Activated naive CD8-positive, alpha-beta T cell treated with anti-CD3 and anti-CD28 coated beads for 36 hours (primary cell): ENCODE measurements around the gene NFIA. TPM values are rescaled to one million over a fixed set of nuclear protein-coding genes. Genes with fewer than 3 reads are reported as not detected.

Source experiments
- DNase-seq: peaks from one replicate; pipeline ENCODE4 v3.0.0; 2021
- H3K27ac Mint-ChIP-seq: one replicate; pipeline ENCODE4 v1.8.0; 2022; ENCODE audit warnings: mild to moderate bottlenecking, moderate library complexity, mixed read lengths
- H3K27me3 Mint-ChIP-seq: one replicate; pipeline ENCODE4 v1.8.0; 2022; ENCODE audit warnings: mild to moderate bottlenecking, mixed read lengths
- H3K36me3 Mint-ChIP-seq: one replicate; pipeline ENCODE4 v1.8.0; 2021; ENCODE audit warnings: mild to moderate bottlenecking, mixed read lengths
- H3K4me1 Mint-ChIP-seq: one replicate; pipeline ENCODE4 v1.8.0; 2021; ENCODE audit warnings: mixed read lengths
- H3K4me3 Mint-ChIP-seq: one replicate; pipeline ENCODE4 v1.8.0; 2022; ENCODE audit warnings: mild to moderate bottlenecking, moderate library complexity, mixed read lengths
- H3K9me3 Mint-ChIP-seq: one replicate; pipeline ENCODE4 v1.8.0; 2022; ENCODE audit warnings: mixed read lengths
- total RNA-seq, 2 experiments: library from RNA; stranded (reverse); gene quantifications; one replicate each; pipeline ENCODE4 v1.2.3, GENCODE V29; 2021

NFIA gene
- total RNA-seq, 2 experiments from 2014 or later = 1.3 to 1.7 TPM

- H3K4me3 Mint-ChIP-seq = no peak overlapping the region
- H3K9me3 Mint-ChIP-seq = no peaks in the 10 kb centered on the region
- H3K27ac Mint-ChIP-seq = no peak overlapping the region
- no peaks in the 10 kb centered on the region for H3K36me3 Mint-ChIP-seq
- no peak for DNase-seq
- no peaks in the 10 kb centered on the region for H3K27me3 Mint-ChIP-seq
- H3K4me1 Mint-ChIP-seq = no peaks in the 10 kb centered on the region
Measured at GRCh38 chr1:61261595-61261994, 179.2 kb downstream of the NFIA start.

- DNase-seq = no peak
- Mint-ChIP-seq H3K9me3 (no peaks in the 10 kb centered on the region), H3K36me3 (no peaks in the 10 kb centered on the region), H3K4me1 (peaks cover 2% of the 10 kb centered on the region), H3K27me3 (no peaks in the 10 kb centered on the region), H3K4me3 (no peak overlapping the region), H3K27ac (no peak overlapping the region)
Measured at GRCh38 chr1:61263905-61264824, 181.8 kb downstream of the NFIA start.

GRCh38 chr1:61264825-61265242 lies 182.5 kb downstream of the NFIA start:
- no peak for DNase-seq
- H3K27ac Mint-ChIP-seq = no peak overlapping the region
- no peaks in the 10 kb centered on the region for H3K9me3 Mint-ChIP-seq
- H3K27me3 Mint-ChIP-seq = no peaks in the 10 kb centered on the region
- H3K4me1 Mint-ChIP-seq = peaks cover 2% of the 10 kb centered on the region
- no peaks in the 10 kb centered on the region for H3K36me3 Mint-ChIP-seq
- H3K4me3 Mint-ChIP-seq = no peak overlapping the region

DNA sequence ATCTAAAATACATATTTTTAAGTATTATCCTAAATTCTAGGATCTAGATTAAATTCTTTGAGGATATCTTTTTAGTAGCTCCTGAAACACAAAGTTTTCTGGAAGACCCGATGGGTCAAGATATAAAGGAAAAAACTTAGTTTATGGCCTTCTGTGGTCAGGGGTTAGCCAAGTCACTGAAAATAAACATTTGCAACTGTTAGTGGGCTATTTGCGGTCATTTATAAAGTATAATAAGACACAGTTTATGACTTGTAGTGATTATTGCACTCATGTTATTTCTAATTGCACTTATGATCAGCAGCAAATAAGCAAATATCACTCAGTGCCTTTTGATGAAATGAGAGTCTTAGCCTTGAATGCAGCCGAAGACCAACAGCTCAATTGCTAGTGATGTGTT lies 183.3 kb downstream of the NFIA start:
- Mint-ChIP-seq H3K4me1 (peaks cover 2% of the 10 kb centered on the region), H3K4me3 (no peak overlapping the region), H3K27ac (no peak overlapping the region), H3K36me3 (no peaks in the 10 kb centered on the region), H3K27me3 (no peaks in the 10 kb centered on the region), H3K9me3 (no peaks in the 10 kb centered on the region)
- no peak for DNase-seq

DNA sequence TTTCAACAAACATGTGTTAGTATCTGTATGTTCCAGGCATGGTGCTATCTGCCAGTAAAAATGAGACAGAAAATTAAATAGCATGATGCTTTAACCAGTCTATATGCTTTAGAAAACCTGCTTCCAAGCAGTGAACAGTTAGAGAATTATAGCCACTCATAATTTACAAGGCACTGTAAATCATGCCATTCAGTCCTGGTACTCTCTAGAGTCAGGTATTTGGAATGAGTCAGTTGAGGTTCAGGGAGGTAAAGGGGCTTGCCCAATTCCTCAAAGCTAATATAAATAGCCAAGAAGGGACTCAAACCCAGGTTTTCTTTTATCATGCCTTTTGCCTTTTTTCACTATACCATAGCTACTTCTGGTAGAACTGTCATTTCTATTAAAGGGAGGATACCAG lies 184.4 kb downstream of the NFIA start:
- H3K27me3 Mint-ChIP-seq = no peaks in the 10 kb centered on the region
- no peaks in the 10 kb centered on the region for H3K36me3 Mint-ChIP-seq
- H3K27ac Mint-ChIP-seq = no peak overlapping the region
- peaks cover 2% of the 10 kb centered on the region for H3K4me1 Mint-ChIP-seq
- no peaks in the 10 kb centered on the region for H3K9me3 Mint-ChIP-seq
- no peak overlapping the region for H3K4me3 Mint-ChIP-seq
- DNase-seq = no peak

GRCh38 chr1:61268546-61269240 lies 186.3 kb downstream of the NFIA start:
- Mint-ChIP-seq H3K9me3 (no peaks in the 10 kb centered on the region), H3K4me3 (no peak overlapping the region), H3K27me3 (no peaks in the 10 kb centered on the region), H3K4me1 (peaks cover 2% of the 10 kb centered on the region), H3K27ac (no peak overlapping the region), H3K36me3 (no peaks in the 10 kb centered on the region)
- DNase-seq = no peak

- no peaks in the 10 kb centered on the region for H3K27me3 Mint-ChIP-seq
- H3K27ac Mint-ChIP-seq = no peak overlapping the region
- no peak overlapping the region for H3K4me3 Mint-ChIP-seq
- no peaks in the 10 kb centered on the region for H3K36me3 Mint-ChIP-seq
- no peak for DNase-seq
- no peaks in the 10 kb centered on the region for H3K9me3 Mint-ChIP-seq
- peaks cover 2% of the 10 kb centered on the region for H3K4me1 Mint-ChIP-seq
Measured at GRCh38 chr1:61269602-61270001, 187.2 kb downstream of the NFIA start.

- Mint-ChIP-seq H3K27me3 (no peaks in the 10 kb centered on the region), H3K27ac (no peak overlapping the region), H3K4me3 (no peak overlapping the region), H3K4me1 (peaks cover 2% of the 10 kb centered on the region), H3K9me3 (no peaks in the 10 kb centered on the region), H3K36me3 (no peaks in the 10 kb centered on the region)
- no peak for DNase-seq
Measured at GRCh38 chr1:61270107-61270506, 187.7 kb downstream of the NFIA start.

GRCh38 chr1:61270761-61271411 lies 188.5 kb downstream of the NFIA start:
- no peaks in the 10 kb centered on the region for H3K36me3 Mint-ChIP-seq
- peaks cover 2% of the 10 kb centered on the region for H3K4me1 Mint-ChIP-seq
- no peaks in the 10 kb centered on the region for H3K9me3 Mint-ChIP-seq
- no peak overlapping the region for H3K4me3 Mint-ChIP-seq
- DNase-seq = no peak
- no peak overlapping the region for H3K27ac Mint-ChIP-seq
- H3K27me3 Mint-ChIP-seq = no peaks in the 10 kb centered on the region

- Mint-ChIP-seq H3K36me3 (no peaks in the 10 kb centered on the region), H3K9me3 (no peaks in the 10 kb centered on the region), H3K27me3 (no peaks in the 10 kb centered on the region), H3K27ac (no peak overlapping the region), H3K4me1 (peaks cover 2% of the 10 kb centered on the region), H3K4me3 (no peak overlapping the region)
- no peak for DNase-seq
Measured at GRCh38 chr1:61271412-61271789, 189.0 kb downstream of the NFIA start.

GRCh38 chr1:61273167-61273705 lies 190.9 kb downstream of the NFIA start:
- Mint-ChIP-seq H3K27me3 (no peaks in the 10 kb centered on the region), H3K36me3 (no peaks in the 10 kb centered on the region), H3K9me3 (no peaks in the 10 kb centered on the region), H3K27ac (no peak overlapping the region), H3K4me3 (no peak overlapping the region), H3K4me1 (peaks cover 2% of the 10 kb centered on the region)
- DNase-seq = no peak

- Mint-ChIP-seq H3K4me3 (no peak overlapping the region), H3K27ac (no peak overlapping the region), H3K27me3 (no peaks in the 10 kb centered on the region), H3K4me1 (no peaks in the 10 kb centered on the region), H3K36me3 (no peaks in the 10 kb centered on the region), H3K9me3 (no peaks in the 10 kb centered on the region)
- DNase-seq = no peak
Measured at GRCh38 chr1:61273861-61274260, 191.5 kb downstream of the NFIA start.

DNA sequence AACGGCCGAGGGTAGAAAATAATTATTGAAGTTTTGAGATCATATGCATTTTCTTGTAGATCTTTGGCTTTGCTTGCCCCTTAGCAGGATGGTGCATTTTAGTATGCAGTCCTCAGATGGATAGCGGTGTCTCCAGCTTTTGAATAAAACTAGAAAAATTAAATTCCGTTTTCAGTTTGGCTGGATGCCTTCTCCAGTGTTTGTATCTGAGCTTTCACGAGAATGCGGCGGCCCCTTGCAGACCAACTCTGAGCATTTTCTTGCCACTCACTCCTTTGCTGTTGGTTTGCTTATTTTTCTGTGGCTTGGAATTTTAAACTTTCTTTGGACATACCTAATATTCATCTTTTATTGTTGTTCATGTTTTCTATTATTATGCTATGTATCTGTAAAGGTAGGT lies 192.6 kb downstream of the NFIA start:
- Mint-ChIP-seq H3K4me1 (peaks cover 3% of the 10 kb centered on the region), H3K36me3 (no peaks in the 10 kb centered on the region), H3K9me3 (no peaks in the 10 kb centered on the region), H3K27me3 (no peaks in the 10 kb centered on the region), H3K27ac (no peak overlapping the region), H3K4me3 (no peak overlapping the region)
- no peak for DNase-seq

GRCh38 chr1:61276246-61276645 lies 193.9 kb downstream of the NFIA start:
- Mint-ChIP-seq H3K27ac (no peak overlapping the region), H3K27me3 (no peaks in the 10 kb centered on the region), H3K4me3 (no peak overlapping the region)

DNA sequence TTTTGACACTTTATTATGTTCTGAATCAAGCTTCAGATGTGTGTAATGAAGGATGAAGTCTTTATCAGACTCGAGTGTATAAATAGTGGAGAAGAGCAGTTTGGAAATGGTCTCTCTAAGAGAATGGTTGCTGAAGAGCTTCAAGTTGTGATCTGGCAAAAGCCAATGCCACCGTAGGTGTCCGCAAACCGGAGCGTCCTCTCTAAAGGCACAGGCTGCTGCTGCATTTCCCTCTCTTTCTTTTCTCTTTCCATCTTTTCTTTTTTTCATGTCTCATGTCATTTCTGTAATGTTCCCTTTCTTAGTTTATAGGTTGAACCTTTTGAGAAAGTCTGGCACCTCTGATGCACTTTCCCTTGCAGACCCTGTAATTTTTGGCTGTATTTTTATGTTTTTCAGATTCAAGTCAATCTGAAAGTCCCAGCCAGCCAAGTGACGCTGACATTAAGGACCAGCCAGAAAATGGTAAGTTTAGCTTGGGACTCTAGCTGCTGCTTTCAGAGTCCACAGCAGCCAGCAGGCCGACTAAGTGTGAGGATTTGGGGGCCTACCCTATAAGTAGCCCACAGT lies 194.8 kb downstream of the NFIA start:
- no peak overlapping the region for H3K4me3 Mint-ChIP-seq
- DNase-seq = no peak
- H3K9me3 Mint-ChIP-seq = no peaks in the 10 kb centered on the region
- no peaks in the 10 kb centered on the region for H3K36me3 Mint-ChIP-seq
- H3K4me1 Mint-ChIP-seq = peaks cover 3% of the 10 kb centered on the region
- H3K27me3 Mint-ChIP-seq = no peaks in the 10 kb centered on the region
- no peak overlapping the region for H3K27ac Mint-ChIP-seq

More at GRCh38 chr1:61276246-61276645, 193.9 kb downstream of the NFIA start:
- DNase-seq = no peak
- Mint-ChIP-seq H3K4me1 (peaks cover 3% of the 10 kb centered on the region), H3K36me3 (no peaks in the 10 kb centered on the region), H3K9me3 (no peaks in the 10 kb centered on the region)
